ENCODE results near the gene EPHA3. TPM values are rescaled to one million over a fixed set of nuclear protein-coding genes. Genes with fewer than 3 reads are reported as not detected.

EPHA3 gene
- total RNA-seq, 1 donor: 6.1 TPM

GRCh38 chr3:89252016-89252415 is 144.6 kb downstream of the EPHA3 start:
- no peak for DNase-seq (ENCODE audit: low read depth)
- TF ChIP-seq CTCF (IDR thresholded peaks at IDR 0.05; ENCODE audit: insufficient read depth, low read length): no peak
- H3K4me3 ChIP-seq (ENCODE audit: low read depth, low read length): no peak overlapping the region

DNA sequence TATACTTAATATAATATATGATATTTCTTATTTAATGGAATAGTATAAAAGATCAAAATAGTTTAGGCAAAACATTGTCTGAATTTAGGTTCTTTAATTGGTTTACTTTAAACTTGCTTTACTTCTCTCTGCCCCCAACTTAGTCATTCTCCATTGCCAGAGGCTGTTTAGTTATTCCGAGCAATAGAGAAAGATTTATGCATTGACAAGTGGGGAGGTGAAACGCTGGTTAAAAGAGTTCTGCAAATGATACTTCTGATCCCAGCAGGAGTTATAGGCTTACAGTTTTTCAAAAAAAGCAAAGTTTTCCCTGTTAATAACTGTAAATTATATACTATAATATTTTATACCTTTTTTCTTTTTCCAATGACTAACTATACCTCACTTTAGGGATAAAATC is 145.4 kb downstream of the EPHA3 start:
- H3K4me3 ChIP-seq (ENCODE audit: low read depth, low read length): no peak overlapping the region
- DNase-seq (ENCODE audit: low read depth): no peak
- no peak for TF ChIP-seq CTCF (IDR thresholded peaks at IDR 0.05; ENCODE audit: insufficient read depth, low read length)

- no peak overlapping the region for H3K4me3 ChIP-seq (ENCODE audit: low read depth, low read length)
- no peak for DNase-seq (ENCODE audit: low read depth)
- no peak for TF ChIP-seq CTCF (IDR thresholded peaks at IDR 0.05; ENCODE audit: insufficient read depth, low read length)
Measured at GRCh38 chr3:89256395-89256794, 149.0 kb downstream of the EPHA3 start.

DNA sequence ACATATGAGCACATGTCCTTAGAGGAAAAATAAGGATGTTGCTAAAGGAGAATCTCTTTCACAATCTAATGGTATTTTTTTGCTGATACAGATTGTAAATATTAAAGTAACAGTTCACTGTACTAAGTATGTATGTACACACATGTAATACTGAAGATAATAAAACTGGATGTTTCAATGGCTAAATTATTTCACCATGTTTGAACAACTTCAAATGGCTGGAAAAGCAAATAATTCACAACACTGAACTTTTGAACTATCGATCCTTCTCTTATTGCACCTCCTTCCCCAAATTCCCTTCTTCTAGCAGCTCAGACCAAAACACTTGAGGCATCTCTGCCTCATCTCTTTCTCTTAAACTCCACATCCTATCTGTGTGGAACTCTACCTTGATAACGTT is 149.5 kb downstream of the EPHA3 start:
- no peak for TF ChIP-seq CTCF (IDR thresholded peaks at IDR 0.05; ENCODE audit: insufficient read depth, low read length)
- DNase-seq (ENCODE audit: low read depth): no peak
- H3K4me3 ChIP-seq (ENCODE audit: low read depth, low read length): no peak overlapping the region

DNA sequence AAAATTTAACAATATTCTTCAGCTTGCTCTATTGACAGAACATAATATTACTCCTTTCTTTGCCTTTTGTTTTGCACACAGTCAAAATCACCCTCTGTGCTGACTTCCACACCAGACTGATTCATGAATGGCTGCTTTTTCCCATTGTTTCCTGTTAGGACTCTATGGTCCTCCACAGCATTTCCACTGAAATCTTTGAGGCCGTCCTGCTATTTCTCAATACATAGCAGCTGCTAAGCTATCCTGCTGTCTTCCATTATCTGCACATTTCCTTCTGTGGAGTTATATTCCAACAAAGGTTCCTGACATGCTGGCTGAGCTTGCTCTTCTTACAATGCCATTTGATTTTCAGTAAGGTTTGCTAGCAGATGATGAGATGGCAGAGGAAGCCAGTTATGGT is 153.3 kb downstream of the EPHA3 start:
- H3K4me3 ChIP-seq (ENCODE audit: low read depth, low read length): no peak overlapping the region
- no peak for DNase-seq (ENCODE audit: low read depth)
- no peak for TF ChIP-seq CTCF (IDR thresholded peaks at IDR 0.05; ENCODE audit: insufficient read depth, low read length)

GRCh38 chr3:89261673-89262072 is 154.3 kb downstream of the EPHA3 start:
- DNase-seq (ENCODE audit: low read depth): no peak
- TF ChIP-seq CTCF (IDR thresholded peaks at IDR 0.05; ENCODE audit: insufficient read depth, low read length): no peak
- no peak overlapping the region for H3K4me3 ChIP-seq (ENCODE audit: low read depth, low read length)

DNA sequence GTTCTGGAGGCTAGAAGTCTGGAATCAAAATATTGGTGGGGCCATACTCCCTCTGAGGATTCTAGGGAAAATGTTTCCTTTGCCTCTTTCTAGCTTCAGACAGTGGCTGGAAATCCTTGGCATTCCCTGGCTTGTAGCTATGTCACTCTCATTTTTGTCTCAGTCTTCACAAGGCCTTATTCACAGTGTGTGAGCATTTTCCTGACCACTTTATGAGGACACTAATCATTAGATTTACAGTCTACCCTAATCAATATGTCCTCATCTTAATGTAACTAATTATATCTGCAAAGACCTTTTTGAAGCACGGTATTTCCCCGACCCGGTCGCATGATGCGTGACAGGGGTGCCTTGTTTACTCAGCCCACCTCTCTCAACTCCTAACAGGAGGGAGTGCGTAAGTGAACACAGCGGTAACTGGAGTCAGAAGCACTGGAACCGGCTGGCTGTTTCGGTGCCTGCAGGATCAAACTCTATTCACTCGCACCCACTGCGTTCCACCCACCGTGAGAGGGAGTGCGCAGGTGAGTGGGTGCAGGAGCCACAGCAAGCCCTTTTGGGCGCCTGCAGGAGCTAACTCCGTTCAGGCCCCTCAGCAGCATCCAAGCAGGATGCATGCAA is 155.0 kb downstream of the EPHA3 start:
- no peak overlapping the region for H3K4me3 ChIP-seq (ENCODE audit: low read depth, low read length)
- no peak for DNase-seq (ENCODE audit: low read depth)
- no peak for TF ChIP-seq CTCF (IDR thresholded peaks at IDR 0.05; ENCODE audit: insufficient read depth, low read length)
